ENCODE data around the gene DNAJC16. TPM values are rescaled to one million over a fixed set of nuclear protein-coding genes. Genes with fewer than 3 reads are reported as not detected.

DNAJC16 gene
- total and polyA plus RNA-seq, 2 of the 4 experiments (the other 2 are of a cell fraction) = 8.0 to 13.1 TPM

DNA sequence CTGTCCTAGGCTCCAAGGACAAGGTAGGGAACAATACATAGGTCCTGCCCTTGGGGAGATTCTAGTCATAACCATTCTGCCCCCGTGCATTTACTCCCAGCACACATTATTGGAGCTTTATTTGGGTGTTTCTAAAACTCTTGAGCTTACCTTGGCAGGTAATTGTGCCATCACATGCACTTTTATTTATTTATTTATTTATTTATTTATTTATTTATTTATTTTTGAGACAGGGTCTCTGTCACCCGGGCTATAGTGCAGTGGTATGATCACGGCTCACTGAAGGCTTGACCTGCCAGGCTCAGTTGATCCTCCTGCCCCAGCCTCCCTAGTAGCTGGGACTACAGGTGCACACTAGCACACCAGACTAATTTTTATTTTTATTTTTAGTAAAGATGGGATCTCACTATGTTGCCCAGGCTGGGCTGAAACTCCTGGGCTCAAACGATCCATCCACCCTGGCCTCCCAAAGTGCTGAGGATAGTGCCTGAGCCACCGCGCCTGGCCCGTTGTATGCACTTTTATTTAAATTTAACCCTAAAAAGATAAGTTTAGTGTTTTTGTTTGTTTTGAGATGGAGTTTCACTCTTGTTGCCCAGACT, 49.0 kb downstream of the DNAJC16 start:
- POLR2A ChIA-PET (ENCODE audit: unreplicated experiment) = no interaction called here
- Histone ChIP-seq H3K4me2 (ENCODE audit: low read depth, low read length) (no peak overlapping the region), H3K27ac (ENCODE audit: insufficient read depth, low read length) (no peak overlapping the region), H3K36me3 (ENCODE audit: control insufficient read depth, insufficient read depth, low read length) (peaks cover 5% of the 10 kb centered on the region), H3K14ac (replicated peaks; ENCODE audit: low read depth, low read length) (no peak overlapping the region), H4K5ac (ENCODE audit: low read depth, low read length) (no peak overlapping the region), H3K4ac (ENCODE audit: low read depth, low read length) (no peak overlapping the region), H3K4me3 (ENCODE audit: insufficient read depth, low read depth, low read length) (no peak overlapping the region), H3K9me3 (ENCODE audit: control insufficient read depth, insufficient read depth, low read length) (no peaks in the 10 kb centered on the region), H3K56ac (ENCODE audit: extremely low read depth, insufficient read depth, low read length) (no peak overlapping the region), H3K4me1 (ENCODE audit: control insufficient read depth, insufficient read depth, low read length) (no peaks in the 10 kb centered on the region), H2BK120ac (ENCODE audit: low read depth, low read length) (no peak overlapping the region), H4K8ac (ENCODE audit: low read depth in 2 of 2, low read length in 2 of 2) (no peak overlapping the region), H3K9me1 (ENCODE audit: insufficient read depth, low read length) (no peaks in the 10 kb centered on the region; the same call in 1 of the 2 replicates), H2AFZ (replicated peaks; ENCODE audit: low read length, poor library complexity) (no peak overlapping the region), H3K23ac (ENCODE audit: low read depth, low read length) (no peak overlapping the region), H4K20me1 (ENCODE audit: insufficient read depth, low read length) (no peaks in the 10 kb centered on the region), H4K91ac (ENCODE audit: insufficient read depth, low read depth, low read length) (no peak overlapping the region), H2BK5ac (ENCODE audit: low read depth, low read length, poor library complexity, severe bottlenecking) (no peak overlapping the region), H3K18ac (ENCODE audit: low read depth, low read length) (no peak overlapping the region), H3K27me3 (ENCODE audit: control insufficient read depth, insufficient read depth, low read length) (no peaks in the 10 kb centered on the region), H3K79me1 (ENCODE audit: low read depth in 1 of 2, low read length in 2 of 2) (no peaks in the 10 kb centered on the region), H2AK9ac (replicated peaks; ENCODE audit: low read depth, low read length, poor library complexity) (no peak overlapping the region), H2BK15ac (ENCODE audit: low read depth, low read length) (no peak overlapping the region), H2AK5ac (ENCODE audit: low read depth, low read length) (no peak overlapping the region), H3K9ac (ENCODE audit: low read depth, low read length) (no peak overlapping the region), H2BK20ac (ENCODE audit: low read depth, low read length) (no peak overlapping the region)
- no peak for DNase-seq
- BruUV-seq (replicated peaks) = no TSS peak
- ATAC-seq (ENCODE audit: low read depth) = no peak
- dilution Hi-C loops (cut with HindIII; ENCODE audit: low sequenced_read_pairs, unreplicated experiment) = no loop called here
- intact Hi-C loops (cut with micrococcal nuclease) = no loop called here
- no peak for TF ChIP-seq FOS (IDR thresholded peaks at IDR 0.05; ENCODE audit: low read depth, low read length)
- TF ChIP-seq CHD1 (IDR thresholded peaks at IDR 0.05; ENCODE audit: low read depth, low read length) = no peak
- no peak for TF ChIP-seq CEBPB (IDR thresholded peaks at IDR 0.05; ENCODE audit: low read depth, low read length)
- TF ChIP-seq, protein P1, sequence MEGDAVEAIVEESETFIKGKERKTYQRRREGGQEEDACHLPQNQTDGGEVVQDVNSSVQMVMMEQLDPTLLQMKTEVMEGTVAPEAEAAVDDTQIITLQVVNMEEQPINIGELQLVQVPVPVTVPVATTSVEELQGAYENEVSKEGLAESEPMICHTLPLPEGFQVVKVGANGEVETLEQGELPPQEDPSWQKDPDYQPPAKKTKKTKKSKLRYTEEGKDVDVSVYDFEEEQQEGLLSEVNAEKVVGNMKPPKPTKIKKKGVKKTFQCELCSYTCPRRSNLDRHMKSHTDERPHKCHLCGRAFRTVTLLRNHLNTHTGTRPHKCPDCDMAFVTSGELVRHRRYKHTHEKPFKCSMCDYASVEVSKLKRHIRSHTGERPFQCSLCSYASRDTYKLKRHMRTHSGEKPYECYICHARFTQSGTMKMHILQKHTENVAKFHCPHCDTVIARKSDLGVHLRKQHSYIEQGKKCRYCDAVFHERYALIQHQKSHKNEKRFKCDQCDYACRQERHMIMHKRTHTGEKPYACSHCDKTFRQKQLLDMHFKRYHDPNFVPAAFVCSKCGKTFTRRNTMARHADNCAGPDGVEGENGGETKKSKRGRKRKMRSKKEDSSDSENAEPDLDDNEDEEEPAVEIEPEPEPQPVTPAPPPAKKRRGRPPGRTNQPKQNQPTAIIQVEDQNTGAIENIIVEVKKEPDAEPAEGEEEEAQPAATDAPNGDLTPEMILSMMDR (conservative IDR thresholded peaks at IDR 0.05; ENCODE audit: low read depth, low read length) = no peak
- no peak for TF ChIP-seq MAFK (IDR thresholded peaks at IDR 0.05; ENCODE audit: low read depth, low read length)
- TF ChIP-seq POLR2A (IDR thresholded peaks at IDR 0.05; ENCODE audit: low read depth, low read length) = no peak
- TF ChIP-seq SMC3 (IDR thresholded peaks at IDR 0.05; ENCODE audit: low read depth, low read length) = no peak
- TF ChIP-seq RFX5 (IDR thresholded peaks at IDR 0.05; ENCODE audit: low read depth, low read length) = no peak
- no peak for TF ChIP-seq RCOR1 (IDR thresholded peaks at IDR 0.05; ENCODE audit: insufficient replicate concordance, low read length)
- TF ChIP-seq RAD21 (IDR thresholded peaks at IDR 0.05; ENCODE audit: low read length) = no peak
- no peak for TF ChIP-seq BHLHE40 (IDR thresholded peaks at IDR 0.05; ENCODE audit: low read depth, low read length)
- no peak for TF ChIP-seq MXI1 (IDR thresholded peaks at IDR 0.05; ENCODE audit: borderline replicate concordance, low read depth, low read length)
- no peak for TF ChIP-seq NFE2L2 (IDR thresholded peaks at IDR 0.05; ENCODE audit: low read depth, low read length)
- no peak for TF ChIP-seq MAZ (IDR thresholded peaks at IDR 0.05; ENCODE audit: borderline replicate concordance, low read depth, low read length)
- TF ChIP-seq, protein P2, sequence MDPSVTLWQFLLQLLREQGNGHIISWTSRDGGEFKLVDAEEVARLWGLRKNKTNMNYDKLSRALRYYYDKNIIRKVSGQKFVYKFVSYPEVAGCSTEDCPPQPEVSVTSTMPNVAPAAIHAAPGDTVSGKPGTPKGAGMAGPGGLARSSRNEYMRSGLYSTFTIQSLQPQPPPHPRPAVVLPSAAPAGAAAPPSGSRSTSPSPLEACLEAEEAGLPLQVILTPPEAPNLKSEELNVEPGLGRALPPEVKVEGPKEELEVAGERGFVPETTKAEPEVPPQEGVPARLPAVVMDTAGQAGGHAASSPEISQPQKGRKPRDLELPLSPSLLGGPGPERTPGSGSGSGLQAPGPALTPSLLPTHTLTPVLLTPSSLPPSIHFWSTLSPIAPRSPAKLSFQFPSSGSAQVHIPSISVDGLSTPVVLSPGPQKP (IDR thresholded peaks at IDR 0.05; ENCODE audit: borderline replicate concordance, low read depth, low read length) = no peak
- TF ChIP-seq, protein P3, sequence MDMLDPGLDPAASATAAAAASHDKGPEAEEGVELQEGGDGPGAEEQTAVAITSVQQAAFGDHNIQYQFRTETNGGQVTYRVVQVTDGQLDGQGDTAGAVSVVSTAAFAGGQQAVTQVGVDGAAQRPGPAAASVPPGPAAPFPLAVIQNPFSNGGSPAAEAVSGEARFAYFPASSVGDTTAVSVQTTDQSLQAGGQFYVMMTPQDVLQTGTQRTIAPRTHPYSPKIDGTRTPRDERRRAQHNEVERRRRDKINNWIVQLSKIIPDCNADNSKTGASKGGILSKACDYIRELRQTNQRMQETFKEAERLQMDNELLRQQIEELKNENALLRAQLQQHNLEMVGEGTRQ (IDR thresholded peaks at IDR 0.05; ENCODE audit: low read depth, low read length) = no peak
- CTCF ChIA-PET = no interaction called here
- in situ Hi-C loops (cut with MboI; ENCODE audit: low sequenced_read_pairs) = no loop called here
- WGBS, 2 experiments (ENCODE audit: extremely low coverage in 2 of 2, insufficient read length in 1 of 2) = no CpG with 5 or more reads among the region's 7 CpGs

Measured in IMR-90 (cell line).